Nephron (organoid): ENCODE measurements around the gene MTMR2.

Experiments
- H3K27ac Mint-ChIP-seq, 3 experiments: 2 replicates each; pipeline ENCODE4 v1.8.0; 2020; ENCODE audit warnings: mixed read lengths in 3 of 3, mild to moderate bottlenecking in 2 of 3, moderate library complexity in 1 of 3
- H3K27me3 Mint-ChIP-seq: 2 replicates; pipeline ENCODE4 v1.8.0; 2021; ENCODE audit warnings: low read depth, mild to moderate bottlenecking, moderate library complexity, mixed read lengths
- H3K36me3 Mint-ChIP-seq: 2 replicates; pipeline ENCODE4 v1.8.0; 2020; ENCODE audit warnings: low read depth, mixed read lengths
- H3K4me1 Mint-ChIP-seq: 2 replicates; pipeline ENCODE4 v1.8.0; 2020; ENCODE audit warnings: mixed read lengths
- H3K4me3 Mint-ChIP-seq, 3 experiments: 2 replicates each; pipeline ENCODE4 v1.8.0; 2020; ENCODE audit warnings: mild to moderate bottlenecking in 3 of 3, mixed read lengths in 3 of 3, moderate library complexity in 2 of 3
- H3K9me3 Mint-ChIP-seq: 2 replicates; pipeline ENCODE4 v1.8.0; 2020; ENCODE audit warnings: mixed read lengths
- TF ChIP-seq, protein P1 (sequence below), 3 experiments: fragments of 200-600 bp; sonication (generic); IDR thresholded peaks; one replicate each; pipeline ENCODE4 v1.5.0; 2021; ENCODE audit warnings: antibody characterized with exemption in 3 of 3; ENCODE audit not compliant: unreplicated experiment in 3 of 3

MTMR2 gene

DNA sequence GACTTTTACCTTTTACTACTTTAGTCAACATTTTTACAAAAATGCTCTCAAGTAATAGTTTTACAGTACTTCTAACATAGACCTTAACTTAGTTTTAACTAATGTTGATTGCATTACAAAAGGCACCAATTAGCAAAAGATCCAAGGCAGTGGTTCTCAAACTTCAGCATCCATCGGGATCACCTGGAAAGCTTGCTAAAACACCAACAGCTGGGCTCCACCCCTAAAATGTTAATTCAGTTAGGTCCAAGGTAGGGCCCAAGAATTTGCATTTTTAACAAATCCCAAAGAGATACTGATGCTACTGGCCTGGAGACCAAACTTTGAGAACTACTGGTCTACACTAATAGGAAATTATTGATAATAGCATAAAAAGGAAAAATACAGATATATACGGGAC, 5.9 kb downstream of the MTMR2 start:
- Mint-ChIP-seq H3K27me3 (no peaks in the 10 kb centered on the region), H3K4me1 (peaks cover 14% of the 10 kb centered on the region), H3K36me3 (no peaks in the 10 kb centered on the region), H3K4me3 (no peak overlapping the region), H3K27ac (no peak overlapping the region), H3K9me3 (no peaks in the 10 kb centered on the region)
- TF ChIP-seq, protein P1, sequence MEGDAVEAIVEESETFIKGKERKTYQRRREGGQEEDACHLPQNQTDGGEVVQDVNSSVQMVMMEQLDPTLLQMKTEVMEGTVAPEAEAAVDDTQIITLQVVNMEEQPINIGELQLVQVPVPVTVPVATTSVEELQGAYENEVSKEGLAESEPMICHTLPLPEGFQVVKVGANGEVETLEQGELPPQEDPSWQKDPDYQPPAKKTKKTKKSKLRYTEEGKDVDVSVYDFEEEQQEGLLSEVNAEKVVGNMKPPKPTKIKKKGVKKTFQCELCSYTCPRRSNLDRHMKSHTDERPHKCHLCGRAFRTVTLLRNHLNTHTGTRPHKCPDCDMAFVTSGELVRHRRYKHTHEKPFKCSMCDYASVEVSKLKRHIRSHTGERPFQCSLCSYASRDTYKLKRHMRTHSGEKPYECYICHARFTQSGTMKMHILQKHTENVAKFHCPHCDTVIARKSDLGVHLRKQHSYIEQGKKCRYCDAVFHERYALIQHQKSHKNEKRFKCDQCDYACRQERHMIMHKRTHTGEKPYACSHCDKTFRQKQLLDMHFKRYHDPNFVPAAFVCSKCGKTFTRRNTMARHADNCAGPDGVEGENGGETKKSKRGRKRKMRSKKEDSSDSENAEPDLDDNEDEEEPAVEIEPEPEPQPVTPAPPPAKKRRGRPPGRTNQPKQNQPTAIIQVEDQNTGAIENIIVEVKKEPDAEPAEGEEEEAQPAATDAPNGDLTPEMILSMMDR (IDR thresholded peaks at IDR 0.05; ENCODE audit: unreplicated experiment in 3 of 3): no peak

DNA sequence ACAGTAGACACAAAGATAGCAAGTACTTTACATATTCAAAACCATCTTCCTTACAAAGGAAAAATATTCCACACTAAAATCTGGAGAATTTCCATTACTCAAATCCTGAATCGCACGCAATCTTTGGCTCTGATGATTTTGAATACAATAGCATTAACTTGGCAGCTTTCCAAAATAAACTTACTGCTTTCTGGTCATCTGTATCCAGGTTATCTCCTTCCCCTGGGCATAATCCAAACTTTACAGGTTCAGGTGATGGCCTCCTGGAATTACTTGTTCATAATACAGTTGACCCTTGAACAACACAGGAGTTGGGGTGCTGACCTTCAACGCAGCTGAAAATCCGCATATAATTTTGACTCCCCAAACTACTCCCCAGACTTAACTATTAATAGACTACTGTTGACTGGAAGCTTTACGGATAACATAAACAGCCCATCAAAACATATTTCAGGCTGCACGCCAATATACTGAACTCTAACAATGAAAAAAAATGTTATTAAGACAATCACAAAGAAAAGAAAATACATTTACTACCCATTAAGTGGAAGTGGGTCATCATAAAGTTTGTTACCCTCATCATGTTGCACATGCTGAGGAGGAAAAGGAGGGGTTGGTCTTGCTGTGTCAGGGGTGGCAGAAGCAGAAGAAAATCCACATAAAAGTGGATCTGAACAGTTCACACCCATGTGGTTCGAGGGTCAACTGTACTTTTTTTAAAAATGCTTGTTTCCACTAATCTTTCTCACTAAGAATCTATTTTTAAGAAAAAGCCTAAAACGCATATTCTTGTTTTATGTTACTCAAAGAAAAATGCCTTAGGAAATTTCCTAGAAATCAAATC, 6.5 kb downstream of the MTMR2 start:
- Mint-ChIP-seq H3K36me3 (no peaks in the 10 kb centered on the region), H3K27ac (no peak overlapping the region), H3K4me3 (no peak overlapping the region), H3K27me3 (no peaks in the 10 kb centered on the region), H3K4me1 (peaks cover 10% of the 10 kb centered on the region), H3K9me3 (no peaks in the 10 kb centered on the region)
- TF ChIP-seq, protein P1 (IDR thresholded peaks at IDR 0.05; ENCODE audit: unreplicated experiment in 3 of 3): no peak

DNA sequence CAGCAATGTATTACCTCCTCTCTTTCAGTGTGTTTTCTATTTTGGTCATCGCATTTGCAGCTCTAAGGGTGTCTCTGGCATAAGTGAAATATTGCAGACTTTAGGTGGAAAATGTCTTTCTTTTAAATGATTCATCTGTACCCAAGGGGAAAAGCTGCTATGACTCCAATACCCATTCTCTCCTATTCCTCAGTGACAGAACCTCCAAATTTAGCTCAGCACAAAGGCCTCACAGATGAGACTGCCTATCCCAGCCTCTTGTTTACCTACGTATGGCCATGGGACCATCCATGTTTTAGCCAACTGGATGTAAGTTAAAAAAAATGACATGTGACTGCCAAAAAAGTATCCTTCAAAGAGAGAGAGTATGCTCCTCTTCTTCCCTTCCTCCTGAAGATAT, 7.9 kb downstream of the MTMR2 start:
- H3K27me3 Mint-ChIP-seq: no peaks in the 10 kb centered on the region
- TF ChIP-seq, protein P1 (IDR thresholded peaks at IDR 0.05; ENCODE audit: unreplicated experiment in 3 of 3): no peak
- H3K4me3 Mint-ChIP-seq: no peak overlapping the region
- H3K9me3 Mint-ChIP-seq: no peaks in the 10 kb centered on the region
- peaks cover 6% of the 10 kb centered on the region for H3K36me3 Mint-ChIP-seq
- H3K27ac Mint-ChIP-seq: no peak overlapping the region
- peaks cover 6% of the 10 kb centered on the region for H3K4me1 Mint-ChIP-seq

DNA sequence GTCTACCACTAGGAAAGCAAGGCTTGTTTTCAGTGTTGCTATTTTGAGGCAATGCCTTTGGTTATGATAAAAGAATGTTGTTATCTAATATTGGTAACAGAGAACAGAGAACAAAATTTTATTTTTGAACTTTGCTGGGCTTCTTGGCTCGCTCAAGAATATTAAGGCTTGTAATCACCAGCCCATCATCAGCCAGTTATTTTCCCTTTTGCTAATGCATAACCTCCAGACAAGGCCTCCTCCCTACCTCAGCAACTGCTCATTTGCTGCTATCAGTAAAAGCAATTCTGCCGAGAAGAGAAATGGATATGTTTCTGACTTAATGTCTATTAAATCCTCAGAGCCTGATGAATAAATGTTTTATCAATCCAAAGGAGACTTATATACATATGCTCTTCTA, 8.9 kb downstream of the MTMR2 start:
- no peak overlapping the region for H3K27ac Mint-ChIP-seq

DNA sequence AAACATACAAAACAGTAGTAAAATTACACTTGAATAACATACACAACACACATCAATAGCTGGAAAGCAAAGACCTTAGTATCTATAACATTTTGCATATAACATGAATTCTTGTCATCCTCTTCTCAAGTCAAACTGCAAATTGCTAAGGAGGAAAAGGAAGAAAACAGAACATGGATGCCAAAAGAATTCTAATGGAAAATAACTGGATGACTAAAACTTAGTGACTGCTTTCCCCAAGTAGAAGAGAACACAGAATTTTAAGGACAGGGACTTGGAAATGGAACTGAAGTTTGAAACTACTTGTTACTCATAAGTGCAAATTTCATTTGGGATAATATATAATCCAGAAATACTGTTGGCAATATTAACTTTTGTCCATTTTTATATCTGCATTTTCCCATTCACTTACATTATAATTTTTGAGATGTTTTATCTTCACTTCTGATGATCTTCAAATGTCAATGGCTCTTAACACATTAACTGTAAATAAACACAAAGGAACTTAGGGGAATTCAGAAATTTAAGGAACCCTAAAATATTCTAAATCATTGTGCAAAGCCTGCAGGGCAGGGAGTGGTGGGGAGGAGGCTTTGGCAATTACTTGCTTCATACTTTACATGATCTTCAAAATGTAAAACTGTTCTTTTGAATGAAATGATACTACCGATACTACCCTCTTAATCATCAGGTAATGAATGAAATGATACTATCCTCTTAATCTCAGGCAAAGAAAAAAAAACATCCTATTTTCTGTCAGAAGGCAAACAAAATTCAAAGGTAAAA, 9.9 kb downstream of the MTMR2 start:
- no peaks in the 10 kb centered on the region for H3K9me3 Mint-ChIP-seq
- H3K27ac Mint-ChIP-seq: no peak overlapping the region
- H3K4me1 Mint-ChIP-seq: peaks cover 6% of the 10 kb centered on the region
- no peak overlapping the region for H3K4me3 Mint-ChIP-seq
- H3K36me3 Mint-ChIP-seq: peaks cover 14% of the 10 kb centered on the region
- TF ChIP-seq, protein P1 (IDR thresholded peaks at IDR 0.05; ENCODE audit: unreplicated experiment in 3 of 3): no peak
- no peaks in the 10 kb centered on the region for H3K27me3 Mint-ChIP-seq

More for the DNA sequence above, 8.9 kb downstream of the MTMR2 start:
- no peak overlapping the region for H3K4me3 Mint-ChIP-seq
- no peaks in the 10 kb centered on the region for H3K27me3 Mint-ChIP-seq
- H3K36me3 Mint-ChIP-seq: peaks cover 6% of the 10 kb centered on the region
- H3K4me1 Mint-ChIP-seq: peaks cover 6% of the 10 kb centered on the region
- no peaks in the 10 kb centered on the region for H3K9me3 Mint-ChIP-seq
- TF ChIP-seq, protein P1 (IDR thresholded peaks at IDR 0.05; ENCODE audit: unreplicated experiment in 3 of 3): no peak
